ENCODE results near the gene TNS1.

The TNS1 gene

GRCh38 chr2:217843324-217843723 lies 159.5 kb downstream of the TNS1 start:
- DNase-seq = no peak

DNA sequence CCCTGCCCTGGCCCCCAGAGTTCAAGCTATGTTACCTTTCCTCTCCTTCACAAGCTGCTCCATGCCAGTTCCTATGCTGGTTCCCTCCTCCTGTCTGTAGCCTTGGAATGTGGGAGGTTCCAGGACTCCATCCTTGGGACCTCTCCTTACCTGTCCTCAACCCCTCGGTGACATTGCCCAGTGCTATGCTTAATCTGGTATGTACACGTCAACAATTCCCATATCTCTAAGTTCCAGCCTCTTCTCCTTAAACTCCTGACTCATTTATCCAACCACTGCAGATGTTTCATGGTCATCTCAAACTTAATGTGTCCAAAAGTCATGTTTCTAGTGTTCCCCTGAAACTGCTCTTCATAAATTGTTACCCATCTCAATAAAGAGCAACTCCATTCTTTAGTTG lies 160.8 kb downstream of the TNS1 start:
- no peak for DNase-seq

DNA sequence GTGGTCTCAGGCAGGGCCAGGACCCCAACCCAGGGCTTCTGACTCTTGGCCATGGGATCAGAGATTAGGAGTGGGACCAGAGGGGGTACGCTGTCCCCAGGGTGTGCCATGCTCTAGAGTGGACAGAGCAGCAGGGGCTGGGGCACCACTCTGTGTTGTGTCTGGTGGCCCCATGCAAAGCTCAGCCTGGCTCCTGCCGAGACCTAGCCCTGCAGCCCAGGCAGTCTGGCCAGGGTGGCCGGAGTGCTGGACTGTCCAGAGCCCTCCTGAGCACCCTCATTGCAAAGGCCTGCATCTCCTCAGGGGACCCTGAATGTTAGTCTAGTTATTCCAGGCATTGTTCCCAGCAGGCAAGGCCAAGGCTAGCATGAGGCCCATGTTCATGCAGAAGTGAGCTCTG lies 162.3 kb downstream of the TNS1 start:
- DNase-seq = no peak

- DNase-seq = no peak
These were observed 163.1 kb downstream of the TNS1 start for GRCh38 chr2:217839750-217840107.

DNA sequence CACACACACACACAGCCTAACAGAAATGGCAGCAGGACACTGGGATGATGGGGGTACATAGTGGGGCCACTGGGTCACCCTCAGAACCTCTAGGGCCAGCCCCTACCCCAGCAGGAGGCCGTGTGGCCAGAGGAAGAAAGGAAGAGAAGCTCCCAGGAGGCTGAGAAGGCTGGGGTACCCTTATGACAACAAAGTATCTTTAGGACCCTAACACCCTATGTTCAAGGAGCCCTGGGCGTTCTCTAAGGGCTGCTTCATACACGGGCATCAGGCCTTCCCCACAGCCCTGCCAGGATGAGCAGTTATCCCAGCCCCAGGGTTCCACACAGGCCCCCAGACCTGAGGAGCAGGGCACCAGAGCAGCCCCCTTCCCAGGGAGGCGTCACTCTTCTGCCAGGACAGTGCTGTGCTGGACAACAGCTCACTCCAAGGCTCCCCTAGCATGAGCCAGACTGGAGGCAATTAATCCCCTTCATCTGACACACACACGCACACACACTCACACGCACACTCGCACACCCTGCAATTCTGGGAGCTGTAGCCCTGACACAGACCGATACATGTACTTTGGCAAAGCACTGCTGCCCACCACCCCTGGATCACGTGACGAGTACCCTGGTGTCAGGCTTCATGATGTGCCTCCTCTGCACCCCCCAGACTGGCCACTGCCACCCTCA lies 163.6 kb downstream of the TNS1 start:
- no peak for DNase-seq

GRCh38 chr2:217838409-217838831 lies 164.4 kb downstream of the TNS1 start:
- no peak for DNase-seq

GRCh38 chr2:217837530-217837929 lies 165.3 kb downstream of the TNS1 start:
- no peak for DNase-seq

DNA sequence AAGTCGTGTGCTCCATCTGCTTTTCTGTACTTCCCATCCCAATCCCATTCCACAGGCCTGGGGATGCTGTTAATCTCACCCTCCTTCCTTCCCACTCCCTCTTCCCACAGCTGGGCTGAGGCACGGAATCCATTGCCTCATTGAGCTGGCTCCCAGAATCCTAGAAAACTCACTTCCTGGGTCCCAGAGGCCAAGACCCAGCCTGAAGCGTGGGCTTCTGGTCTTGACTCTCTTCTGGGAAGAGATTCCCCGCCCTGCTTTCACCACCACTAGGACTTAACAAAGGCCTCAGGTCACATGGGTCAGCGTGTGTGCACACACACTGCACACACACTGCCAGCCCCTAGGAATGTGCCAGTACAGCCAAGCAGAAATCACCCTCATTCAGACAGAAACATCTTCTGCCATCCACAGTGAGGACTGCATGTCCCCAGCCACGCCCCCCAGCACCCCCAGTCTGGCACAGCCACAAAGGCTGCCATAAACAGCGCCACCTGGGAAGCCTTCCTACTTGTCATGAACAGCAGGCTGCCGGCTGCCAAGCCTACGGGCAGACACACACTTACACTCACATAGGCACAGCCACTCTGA lies 165.8 kb downstream of the TNS1 start:
- no peak for DNase-seq

GRCh38 chr2:217835931-217836891 lies 166.6 kb downstream of the TNS1 start:
- no peak for DNase-seq

- no peak for DNase-seq
These were observed 167.9 kb downstream of the TNS1 start for GRCh38 chr2:217834744-217835513.

GRCh38 chr2:217834057-217834620 lies 168.7 kb downstream of the TNS1 start:
- DNase-seq = no peak

DNA sequence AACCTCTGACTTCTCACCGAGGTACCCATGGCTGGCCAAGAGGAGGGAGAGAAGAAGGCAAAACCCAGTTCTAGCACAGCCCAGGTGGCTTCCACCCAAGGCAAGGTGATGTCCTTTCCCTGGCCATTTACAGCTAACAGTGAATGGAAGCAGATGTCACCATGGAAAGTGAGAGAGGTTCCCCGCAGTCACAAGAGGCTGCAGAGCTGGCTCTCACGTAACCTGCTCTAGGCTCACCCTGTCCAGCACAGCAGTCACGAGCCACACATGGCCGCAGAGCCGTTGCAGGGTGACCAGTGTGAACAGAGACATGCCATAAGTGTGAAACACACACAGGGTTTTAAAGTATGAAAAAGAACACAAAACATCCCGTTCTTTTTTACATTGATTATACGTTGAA lies 169.4 kb downstream of the TNS1 start:
- no peak for DNase-seq

DNA sequence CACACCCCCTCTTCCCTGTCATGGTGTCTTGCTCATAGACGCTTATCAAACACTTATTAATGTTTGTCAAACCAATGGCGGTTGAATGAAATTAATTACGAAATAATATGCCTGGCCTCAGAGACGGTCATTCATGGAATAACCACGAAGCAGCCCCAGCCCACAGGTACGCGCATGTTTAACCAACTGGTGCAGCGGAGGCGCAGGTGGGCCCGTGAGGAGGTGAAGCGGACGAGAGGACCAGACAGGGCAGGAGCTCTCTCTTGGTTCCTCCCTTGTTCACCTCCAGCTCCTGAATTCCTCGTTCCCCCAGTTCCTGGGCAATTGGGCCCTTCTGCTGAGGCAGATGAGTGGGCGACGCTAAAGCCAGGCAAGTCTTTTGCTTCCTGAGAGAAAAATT lies 169.8 kb downstream of the TNS1 start:
- no peak for DNase-seq

- DNase-seq = no peak
These were observed 170.7 kb downstream of the TNS1 start for GRCh38 chr2:217832115-217832514.

DNA sequence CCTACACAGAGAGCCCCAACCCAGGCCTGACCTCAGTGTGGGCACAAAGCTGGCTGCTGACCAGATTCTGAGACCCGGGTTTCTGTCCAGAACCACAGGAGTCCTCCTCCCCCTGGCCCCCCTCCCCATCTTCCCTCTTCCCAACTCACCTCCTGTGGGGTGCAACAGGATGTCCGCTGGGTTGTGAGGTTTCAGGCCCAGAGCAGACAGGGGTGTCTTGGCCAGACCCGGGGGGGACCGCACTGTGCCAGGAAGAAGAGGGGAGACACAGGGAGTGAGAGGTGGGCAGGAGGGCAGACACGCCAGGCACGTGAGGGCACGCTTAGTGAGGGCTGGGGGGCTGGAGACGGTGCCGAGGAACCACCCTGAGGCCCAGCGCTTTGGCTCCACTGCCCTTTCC lies 171.5 kb downstream of the TNS1 start:
- no peak for DNase-seq

DNA sequence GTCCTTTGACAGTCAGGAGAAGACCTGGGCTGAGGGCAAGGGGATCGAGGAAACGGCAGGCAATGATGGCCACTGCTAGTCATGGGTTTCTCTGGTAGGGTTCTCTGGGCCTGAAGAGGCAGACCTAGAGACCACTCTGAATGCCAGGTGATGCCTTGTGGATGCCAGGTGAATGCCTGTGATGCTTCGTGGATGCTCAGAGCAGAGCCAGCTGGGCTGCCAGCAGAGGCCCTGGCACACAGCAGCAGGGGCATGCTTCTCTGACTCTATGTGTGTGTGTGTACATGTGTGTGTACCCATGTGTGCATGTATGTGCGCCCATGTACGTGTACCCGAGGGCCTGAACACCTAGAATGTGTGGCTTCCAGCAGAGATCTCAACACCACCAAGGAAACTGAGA lies 172.0 kb downstream of the TNS1 start:
- DNase-seq = no peak

GRCh38 chr2:217830061-217830460 lies 172.7 kb downstream of the TNS1 start:
- DNase-seq = no peak

DNA sequence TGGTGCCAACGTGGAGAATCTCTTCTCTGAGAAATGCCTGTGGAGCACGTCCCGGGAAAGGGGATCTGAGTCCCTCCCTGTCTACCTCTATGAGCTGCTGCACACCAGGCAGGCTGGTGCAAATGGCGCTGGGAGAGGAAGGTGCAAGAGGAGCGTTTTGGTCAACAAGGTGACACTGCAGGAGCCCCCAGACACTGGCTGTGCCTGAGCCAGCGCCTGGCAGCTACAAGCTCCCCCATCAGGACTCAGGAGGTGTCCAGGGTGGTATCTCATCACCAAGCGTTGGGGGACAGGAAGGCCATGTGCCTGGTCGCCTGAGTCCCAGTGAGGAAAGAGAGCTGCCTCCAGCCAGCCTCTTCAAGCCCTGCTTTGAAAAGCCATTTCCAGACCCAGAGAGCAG lies 173.4 kb downstream of the TNS1 start:
- DNase-seq = no peak

GRCh38 chr2:217828336-217828735 lies 174.5 kb downstream of the TNS1 start:
- no peak for DNase-seq

DNA sequence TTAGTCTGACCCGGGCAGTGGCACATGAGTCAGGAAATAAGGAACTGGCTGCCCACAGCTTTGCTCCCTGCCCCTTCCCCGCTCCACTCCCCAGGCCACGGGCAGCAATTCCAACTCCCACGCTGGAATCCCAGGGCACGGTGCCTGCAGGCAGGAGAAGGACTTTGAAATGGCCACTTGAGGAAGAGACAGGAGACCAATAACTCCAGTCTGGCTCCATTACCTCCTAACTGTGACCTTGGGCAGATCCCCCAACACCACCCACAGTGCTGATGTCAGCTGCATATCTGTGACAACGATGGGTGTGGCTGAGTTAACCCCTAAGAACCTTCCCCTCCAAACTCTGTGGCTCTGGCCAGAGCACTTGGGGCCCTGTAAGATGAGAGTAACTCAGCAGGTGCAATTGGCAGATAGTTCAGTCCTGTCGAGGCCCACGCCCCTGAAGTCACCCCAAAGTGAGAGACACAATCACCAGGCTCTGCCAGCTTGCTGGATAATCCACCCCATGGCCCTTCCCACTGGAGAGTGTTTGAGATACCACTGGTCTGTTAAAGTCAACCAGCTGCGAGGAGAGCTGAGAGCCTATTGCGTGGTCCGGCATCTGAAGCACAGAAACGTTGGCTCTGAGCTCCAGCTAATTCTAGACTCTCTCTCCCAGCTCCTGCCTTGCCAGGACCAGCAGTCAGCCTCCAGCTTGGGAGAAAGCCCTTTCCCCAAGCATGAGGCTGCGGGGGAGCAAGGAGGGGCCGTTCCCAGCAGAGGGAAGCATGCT lies 175.2 kb downstream of the TNS1 start:
- no peak for DNase-seq

- DNase-seq = no peak
These were observed 175.8 kb downstream of the TNS1 start for GRCh38 chr2:217826991-217827390.

GRCh38 chr2:217826520-217826919 lies 176.3 kb downstream of the TNS1 start:
- DNase-seq = no peak

Data from activated CD4-positive, alpha-beta T cell treated with anti-CD3 and anti-CD28 coated beads, Interleukin-2, amount 50 U/mL, for 16 hours (primary cell).